Measurements from ENCODE around the gene PGM2.
"Not testable (repeated sequence)": the region's sequence is repeated elsewhere in the genome, so short reads cannot be mapped to it uniquely, and the experiment has no call there.

Gene PGM2
- 21.2 to 39.5 reads per million in 2 donors for total RNA-seq

GRCh38 chr4:37826295-37827029, at the start of gene PGM2:
TSS of gene PGM2 (plus strand) at chr4:37826686. CDS start at chr4:37826733, 47 bp downstream.
- DNase-seq, result peak; percentile 82

DNA sequence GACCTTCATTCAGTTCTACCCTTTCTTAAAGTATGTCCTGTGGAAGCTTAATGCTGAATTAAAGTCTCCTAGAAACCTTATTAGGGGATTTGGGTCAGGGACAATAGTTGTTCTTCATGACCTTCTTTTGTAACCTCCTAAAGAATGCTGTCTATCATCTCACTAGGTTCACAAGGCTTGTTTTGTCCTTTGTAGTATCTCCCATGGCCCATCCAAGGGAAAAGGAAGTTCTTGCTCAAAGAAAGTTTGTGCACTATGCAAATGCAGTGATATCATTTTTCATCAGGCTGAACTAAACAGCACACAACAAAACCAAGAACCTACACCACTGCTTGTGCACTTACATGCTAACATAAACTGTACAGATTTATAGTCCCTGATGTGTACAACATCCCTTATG, 46.6 kb upstream of the PGM2 start:
- no peak for DNase-seq

DNA sequence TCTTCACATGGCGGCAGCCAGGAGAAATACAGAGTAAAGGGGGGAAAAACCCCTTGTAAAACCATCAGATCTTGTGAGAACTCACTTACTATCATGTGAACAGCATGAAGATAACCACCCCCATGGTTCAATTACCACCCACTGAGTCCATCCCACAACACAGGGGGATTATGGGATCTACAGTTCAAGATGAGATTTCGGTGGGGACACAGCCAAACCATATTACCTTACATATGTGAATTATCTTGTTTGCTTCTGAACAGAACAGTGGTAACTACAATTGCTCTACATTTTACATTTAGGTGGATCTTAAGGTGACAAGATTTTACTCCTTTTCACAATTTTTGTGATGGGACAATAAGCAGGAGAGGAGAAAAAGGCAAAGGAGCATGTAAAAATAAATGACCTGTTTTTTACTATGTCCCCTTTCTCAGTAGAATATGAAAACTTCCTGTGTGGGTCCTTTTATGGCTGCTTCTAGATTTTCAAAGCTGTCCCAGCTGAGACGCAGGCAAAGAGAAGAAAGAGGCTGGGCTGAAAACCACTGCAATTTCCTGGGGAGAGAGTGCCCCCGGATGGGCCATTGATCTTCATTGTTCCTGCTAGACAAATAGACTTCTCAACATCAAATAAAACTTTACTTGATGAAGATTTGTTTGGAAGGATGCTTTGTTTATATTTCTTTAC, 45.9 kb upstream of the PGM2 start:
- DNase-seq, result peak; percentile 21

GRCh38 chr4:37781131-37781455, 45.4 kb upstream of the PGM2 start:
- no peak for DNase-seq

DNA sequence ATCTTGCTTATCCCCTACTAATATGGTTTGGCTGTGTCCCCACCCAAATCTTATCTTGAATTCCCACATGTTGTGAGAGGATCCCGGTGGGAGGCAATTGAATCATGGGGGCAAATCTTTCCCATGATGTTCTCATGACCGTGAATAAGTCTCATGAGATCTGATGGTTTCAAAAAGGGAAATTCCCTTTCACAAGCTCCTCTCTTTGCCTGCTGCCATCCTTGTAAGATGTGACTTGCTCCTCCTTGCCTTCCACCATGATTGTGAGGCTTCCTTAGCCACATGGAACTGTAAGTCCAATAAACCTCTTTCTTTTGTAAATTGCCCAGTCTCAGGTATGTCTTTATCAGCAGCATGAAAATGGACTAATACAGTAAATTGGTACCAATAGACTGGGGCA, 40.2 kb upstream of the PGM2 start:
- DNase-seq, result not testable (repeated sequence)

DNA sequence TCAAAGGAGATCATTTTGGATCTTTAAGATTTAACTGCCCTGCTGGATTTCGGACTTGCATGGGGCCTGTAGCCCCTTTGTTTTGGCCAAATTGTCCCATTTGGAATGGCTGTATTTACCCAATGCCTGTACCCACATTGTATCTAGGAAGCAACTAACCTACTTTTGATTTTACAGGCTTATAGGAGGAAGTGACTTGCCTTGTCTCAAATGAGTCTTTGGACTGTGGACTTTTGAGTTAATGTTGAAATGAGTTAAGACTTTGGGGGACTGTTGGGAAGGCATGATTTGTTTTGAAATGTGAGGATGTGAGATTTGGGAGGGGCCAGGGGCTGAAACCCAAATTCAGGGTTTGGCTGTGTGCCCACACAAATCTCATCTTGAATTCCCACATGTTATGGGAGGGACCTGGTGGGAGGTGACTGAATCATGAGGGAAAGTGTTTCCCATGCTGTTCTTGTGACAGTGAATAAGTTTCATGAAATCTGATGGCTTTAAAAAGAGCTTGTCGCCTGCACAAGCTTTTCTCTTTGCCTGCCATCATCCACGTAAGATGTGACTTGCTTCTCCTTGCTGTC, 38.5 kb upstream of the PGM2 start:
- not testable (repeated sequence) for DNase-seq

GRCh38 chr4:37788819-37789218, 37.7 kb upstream of the PGM2 start:
- no peak for DNase-seq

DNA sequence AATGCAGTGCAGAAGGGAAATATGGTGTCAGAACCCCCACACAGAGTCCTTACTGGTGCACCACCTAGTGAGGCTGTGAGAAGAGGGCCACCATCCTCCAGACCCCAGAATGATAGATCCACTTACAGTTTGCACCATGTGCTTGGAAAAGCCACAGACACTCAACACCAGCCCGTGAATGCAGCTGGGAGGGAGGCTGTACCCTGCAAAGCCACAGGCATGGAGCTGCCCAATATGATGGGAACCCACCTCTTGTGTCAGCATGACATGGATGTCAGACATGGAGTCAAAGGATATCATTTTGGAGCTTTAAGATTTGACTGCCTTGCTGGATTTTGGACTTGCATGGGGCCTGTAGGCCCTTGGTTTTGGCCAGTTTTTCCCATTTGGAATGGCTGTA, 34.2 kb upstream of the PGM2 start:
- DNase-seq, result no peak

DNA sequence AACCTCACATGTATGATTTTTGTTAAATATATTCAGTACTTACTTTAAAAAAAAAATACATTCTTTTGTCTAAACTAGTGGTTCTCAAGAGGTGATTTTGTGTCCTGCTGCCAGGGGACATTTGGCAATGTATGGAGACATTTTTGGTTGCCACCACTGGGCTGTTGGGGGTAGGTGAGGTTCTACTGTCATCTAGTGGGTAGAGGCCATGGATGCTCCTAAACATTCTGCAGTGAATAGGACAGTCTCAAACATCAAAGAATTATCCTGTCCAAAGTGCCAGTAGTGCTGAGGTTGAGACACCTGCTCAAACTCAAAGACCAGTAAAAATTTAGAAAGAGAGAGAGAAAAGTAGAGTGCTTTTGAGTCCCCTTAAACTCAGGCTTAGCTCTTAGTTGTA, 32.9 kb upstream of the PGM2 start:
- DNase-seq, result no peak

GRCh38 chr4:37794056-37794455, 32.4 kb upstream of the PGM2 start:
- DNase-seq, result no peak

DNA sequence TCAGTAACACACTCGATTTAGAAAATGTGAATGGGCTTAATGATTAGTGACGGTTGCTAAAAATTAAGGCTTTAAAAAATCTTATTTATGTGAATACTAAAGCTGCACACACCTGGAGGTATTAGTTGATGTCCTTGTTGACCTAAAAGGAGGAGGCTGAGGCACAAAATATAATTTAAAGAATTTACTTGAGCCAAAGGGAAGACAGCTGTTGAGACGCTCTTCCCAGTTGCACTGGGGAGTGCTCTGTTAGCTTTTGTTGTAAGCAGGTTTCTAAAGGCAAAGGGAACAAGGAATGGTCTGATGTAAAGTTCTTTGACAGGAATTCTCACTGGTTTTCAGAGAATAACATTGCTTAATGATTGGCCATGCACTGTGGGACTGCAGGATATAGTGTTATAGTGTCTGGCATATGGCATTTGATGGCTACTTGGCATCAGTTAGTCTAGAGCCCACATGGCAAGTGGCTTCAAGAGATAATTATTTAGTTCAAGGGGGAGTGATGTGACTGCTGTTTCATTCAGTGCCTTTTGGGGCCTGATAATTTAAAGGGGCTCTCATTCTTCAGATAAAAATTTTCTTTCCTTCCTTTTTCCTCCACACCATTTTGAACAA, 30.8 kb upstream of the PGM2 start:
- no peak for DNase-seq

DNA sequence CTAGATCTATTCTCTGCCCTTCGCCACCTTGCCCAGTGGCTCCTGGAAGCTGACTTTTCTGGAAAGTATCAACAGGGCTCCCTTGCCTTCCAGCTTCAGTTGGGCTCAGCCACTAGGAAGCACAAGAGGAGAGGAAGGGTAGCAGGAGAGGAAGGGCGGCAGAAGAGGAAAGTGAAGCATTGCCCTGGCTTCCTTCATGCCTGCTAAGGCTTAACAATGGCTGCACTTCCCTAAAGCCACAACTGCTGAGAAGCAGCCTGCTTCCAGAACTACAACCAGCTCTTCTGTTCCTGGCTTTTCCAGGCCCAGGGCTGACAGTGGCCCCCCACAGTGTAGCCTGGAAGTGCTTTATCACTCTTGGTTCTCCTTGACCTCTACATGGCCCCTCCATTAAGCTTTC, 29.1 kb upstream of the PGM2 start:
- DNase-seq, result no peak

DNA sequence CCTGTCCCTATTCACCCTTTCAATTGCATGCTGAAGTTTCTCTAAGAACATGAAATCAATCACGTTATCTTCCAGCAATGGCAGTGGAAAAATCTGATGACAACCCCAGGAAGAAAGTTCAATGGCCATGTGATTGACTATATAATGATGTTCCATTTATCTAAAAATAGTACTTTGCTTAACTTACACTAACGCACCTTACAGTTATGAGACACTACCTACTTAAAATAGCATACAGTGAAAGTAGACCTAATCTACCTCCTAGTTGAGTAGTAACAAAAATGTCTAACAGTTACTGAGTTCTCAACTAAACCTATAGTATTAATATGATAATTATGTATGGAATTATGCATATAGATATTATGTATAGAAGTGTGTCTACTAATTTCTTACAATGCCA, 28.6 kb upstream of the PGM2 start:
- DNase-seq, result no peak

- DNase-seq, result no peak
Observed at GRCh38 chr4:37798616-37799015, 27.9 kb upstream of the PGM2 start.

GRCh38 chr4:37799941-37800554, 26.4 kb upstream of the PGM2 start:
- no peak for DNase-seq

- no peak for DNase-seq
Observed at GRCh38 chr4:37802068-37802666, 24.3 kb upstream of the PGM2 start.

DNA sequence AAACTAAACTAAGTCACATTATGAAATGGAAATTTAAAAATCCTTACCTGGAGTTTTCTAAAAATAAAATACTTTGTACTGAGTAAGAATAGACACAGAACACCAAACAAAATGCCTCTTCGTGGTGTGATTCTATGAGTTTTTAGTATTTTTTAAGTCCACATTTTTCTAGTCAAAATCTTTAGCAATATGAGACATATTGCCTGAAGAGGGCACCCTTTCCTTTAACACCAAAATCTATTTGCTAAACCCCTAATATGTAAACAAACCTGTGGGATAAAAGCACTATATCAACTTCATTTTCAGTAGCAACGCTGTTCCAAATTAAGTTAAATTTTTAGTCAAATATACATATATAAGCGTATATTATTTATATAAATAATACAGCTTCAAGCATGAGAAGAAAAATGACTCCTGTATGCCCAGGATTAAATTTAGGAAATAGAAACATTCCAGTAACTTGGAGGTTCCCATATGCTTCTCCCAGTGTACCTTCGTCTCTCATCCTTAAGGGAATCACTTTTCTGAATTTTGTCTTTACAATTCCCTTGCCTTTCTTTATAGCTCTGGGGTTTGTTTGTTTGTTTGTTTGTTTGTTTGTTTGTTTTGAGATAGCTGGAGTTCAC, 23.0 kb upstream of the PGM2 start:
- DNase-seq, result no peak

- no peak for DNase-seq
Observed at GRCh38 chr4:37805091-37805490, 21.4 kb upstream of the PGM2 start.

DNA sequence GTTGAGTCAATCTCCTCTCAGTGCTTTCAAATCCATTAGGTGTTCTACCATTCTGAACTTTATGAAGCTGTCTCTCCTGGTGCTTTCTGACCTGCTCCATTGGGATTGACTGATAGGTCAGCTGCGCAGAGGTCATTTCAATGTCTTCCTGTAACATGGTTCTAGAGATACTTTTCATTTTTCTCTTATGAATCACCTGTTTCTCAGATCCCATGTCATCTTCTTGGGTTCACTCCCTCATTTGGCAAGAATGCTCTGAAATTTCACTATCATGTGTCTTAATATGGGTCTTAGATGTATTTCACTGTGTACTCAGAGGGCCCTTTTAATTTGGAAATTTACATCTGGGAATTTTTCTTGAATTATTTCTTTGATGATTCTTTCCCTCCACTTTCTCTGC, 13.8 kb upstream of the PGM2 start:
- no peak for DNase-seq

- no peak for DNase-seq
Observed at GRCh38 chr4:37815591-37815990, 10.9 kb upstream of the PGM2 start.

GRCh38 chr4:37816006-37816405, 10.5 kb upstream of the PGM2 start:
- no peak for DNase-seq

- DNase-seq, result no peak
Observed at GRCh38 chr4:37816719-37817118, 9.8 kb upstream of the PGM2 start.

GRCh38 chr4:37818752-37819151, 7.7 kb upstream of the PGM2 start:
- DNase-seq, result no peak
